Hematopoietic multipotent progenitor cell treated with erythropoietin and hydrocortisone succinate and interleukin-3 and kit ligand, for 17 days (in vitro differentiated cells): ENCODE data around the gene ADAMTS4.

Experiments used
- DNase-seq: peaks from one replicate; pipeline ENCODE4 v3.0.0-alpha.2; 2015; ENCODE audit warnings: low spot score

The ADAMTS4 gene

GRCh38 chr1:161196111-161196510, 2.7 kb downstream of the ADAMTS4 start:
- no peak for DNase-seq

GRCh38 chr1:161195171-161195570, 3.7 kb downstream of the ADAMTS4 start:
- DNase-seq = no peak

DNA sequence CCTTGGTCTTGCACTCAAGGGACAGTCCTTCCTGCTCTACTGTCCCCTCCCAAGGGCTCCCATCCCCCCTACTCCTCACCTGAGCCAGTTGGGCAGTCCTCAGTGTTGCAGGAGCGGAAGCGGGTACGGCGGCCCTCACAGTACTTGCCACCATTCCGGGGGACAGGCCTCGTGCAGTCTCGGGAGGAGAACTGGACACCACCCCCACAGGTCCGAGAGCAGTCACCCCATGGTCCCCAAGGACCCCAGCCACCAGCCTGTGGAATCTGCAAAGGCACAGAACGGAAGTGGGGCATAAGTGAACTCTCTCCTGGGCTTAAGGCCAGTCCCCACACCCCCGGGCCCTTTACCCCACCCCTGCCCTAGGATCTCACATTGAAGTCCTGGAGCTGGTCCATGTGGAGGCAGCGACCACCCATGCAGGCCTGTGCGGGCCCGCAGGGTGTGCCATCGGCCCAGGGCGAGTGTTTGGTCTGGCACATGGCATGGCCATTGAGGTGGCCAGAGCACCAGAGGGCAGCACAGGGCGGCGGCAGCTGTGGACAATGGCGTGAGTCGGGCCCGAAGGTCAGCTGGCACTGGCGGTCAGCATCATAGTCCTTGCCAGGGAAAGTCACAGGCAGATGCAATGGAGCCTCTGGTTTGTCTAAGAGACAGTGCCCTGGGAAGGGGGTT, 5.2 kb downstream of the ADAMTS4 start:
- DNase-seq = no peak

- DNase-seq = peak; percentile 87
Measured at GRCh38 chr1:161192476-161193465, 6.1 kb downstream of the ADAMTS4 start.

GRCh38 chr1:161191971-161192370, 6.9 kb downstream of the ADAMTS4 start:
- DNase-seq = no peak

- DNase-seq = no peak
Measured at GRCh38 chr1:161190962-161191521, 7.8 kb downstream of the ADAMTS4 start.

- DNase-seq = no peak
Measured at GRCh38 chr1:161189036-161189435, 9.8 kb downstream of the ADAMTS4 start.

GRCh38 chr1:161188381-161188780, 10.5 kb downstream of the ADAMTS4 start:
- no peak for DNase-seq

GRCh38 chr1:161187311-161187710, 11.5 kb downstream of the ADAMTS4 start:
- DNase-seq = no peak

- no peak for DNase-seq
Measured at GRCh38 chr1:161185732-161186311, 13.0 kb downstream of the ADAMTS4 start.

DNA sequence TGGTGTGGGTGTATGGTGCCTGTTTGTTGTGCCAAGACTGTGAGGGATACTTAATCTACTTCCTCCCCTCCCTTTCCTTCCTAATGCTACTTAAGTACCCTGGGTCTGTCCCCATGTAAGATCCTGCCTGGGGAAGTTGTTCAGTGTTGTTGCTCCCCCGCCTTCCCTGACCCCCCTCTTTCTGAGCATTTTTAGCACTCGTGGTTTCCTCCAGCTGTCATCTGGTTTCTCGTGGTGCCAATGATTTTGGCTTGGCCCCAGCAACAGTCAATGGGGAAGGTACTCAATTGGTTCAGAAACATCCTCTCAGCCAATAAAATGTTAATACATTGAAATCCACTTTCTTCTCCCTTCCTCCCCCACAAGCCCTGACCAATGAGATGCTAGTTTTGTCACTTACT, 13.6 kb downstream of the ADAMTS4 start:
- no peak for DNase-seq

- DNase-seq = peak; percentile 67
Measured at GRCh38 chr1:161182214-161182613, 16.6 kb downstream of the ADAMTS4 start.

GRCh38 chr1:161180639-161181038, 18.2 kb downstream of the ADAMTS4 start:
- peak; percentile 45 for DNase-seq

- DNase-seq = no peak
Measured at GRCh38 chr1:161179698-161180097, 19.2 kb downstream of the ADAMTS4 start.

- no peak for DNase-seq
Measured at GRCh38 chr1:161177936-161178244, 21.0 kb downstream of the ADAMTS4 start.

- DNase-seq = peak; percentile 93
Measured at GRCh38 chr1:161177112-161177935, 21.5 kb downstream of the ADAMTS4 start, which contains the start of gene B4GALT3. Gene B4GALT3, minus strand, starts transcription at chr1:161177507. Its CDS starts 1,447 bp downstream, at chr1:161176060.

- peak; percentile 67 for DNase-seq
Measured at GRCh38 chr1:161176468-161177111, 22.3 kb downstream of the ADAMTS4 start.

- DNase-seq = no peak
Measured at GRCh38 chr1:161175771-161176453, 22.9 kb downstream of the ADAMTS4 start.

GRCh38 chr1:161174911-161175310, 23.9 kb downstream of the ADAMTS4 start:
- no peak for DNase-seq

DNA sequence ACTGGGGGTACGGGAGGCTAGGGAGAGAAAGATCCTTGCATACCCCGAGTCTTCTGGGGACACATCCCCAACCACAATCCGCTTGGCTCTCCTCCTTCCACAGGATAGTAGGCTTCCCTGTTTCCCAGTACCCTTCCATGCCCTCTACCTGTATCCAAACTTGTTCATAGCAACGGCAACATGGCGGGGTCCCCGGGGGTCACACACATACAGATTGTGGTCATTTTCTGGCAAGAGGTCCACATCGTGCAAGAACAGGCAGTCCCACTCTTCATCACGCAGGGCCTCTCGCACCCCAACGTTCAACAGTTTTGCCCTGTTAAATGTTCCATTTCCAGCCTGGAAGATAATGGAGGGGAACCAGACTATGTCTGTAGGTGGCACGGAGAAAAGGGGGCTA, 25.1 kb downstream of the ADAMTS4 start:
- no peak for DNase-seq
